NCI-H510A (cell line): ENCODE data around the gene ARHGAP11A.
"Not testable (repeated sequence)": the region's sequence is repeated elsewhere in the genome, so short reads cannot be mapped to it uniquely, and the experiment has no call there.

Source experiments
- DNase-seq: peaks from one replicate; lab custom pipeline; 2025; lab: John Stamatoyannopoulos, UW

Gene ARHGAP11A

GRCh38 chr15:32615051-32615870 lies at the start of gene ARHGAP11A:
Gene ARHGAP11A (plus strand): TSS chr15:32615504. CDS start chr15:32616212, 708 bp downstream.
- DNase-seq, result not testable (repeated sequence)

- not testable (repeated sequence) for DNase-seq
These were observed 46.3 kb upstream of the ARHGAP11A start for GRCh38 chr15:32568988-32569387.

GRCh38 chr15:32578482-32578881 lies 36.8 kb upstream of the ARHGAP11A start:
- DNase-seq, result not testable (repeated sequence)

- DNase-seq, result not testable (repeated sequence)
These were observed 29.5 kb upstream of the ARHGAP11A start for GRCh38 chr15:32585844-32586243.

- not testable (repeated sequence) for DNase-seq
These were observed 22.2 kb upstream of the ARHGAP11A start, which contains the start of gene GOLGA8N for GRCh38 chr15:32593151-32593550. Gene GOLGA8N (plus strand): TSS chr15:32593456.

GRCh38 chr15:32609518-32609917 lies 5.8 kb upstream of the ARHGAP11A start:
- not testable (repeated sequence) for DNase-seq

GRCh38 chr15:32610719-32611118 lies 4.6 kb upstream of the ARHGAP11A start:
- DNase-seq, result not testable (repeated sequence)

- DNase-seq, result not testable (repeated sequence)
These were observed 623 bp upstream of the ARHGAP11A start for GRCh38 chr15:32614712-32615050.

- DNase-seq, result not testable (repeated sequence)
These were observed 645 bp downstream of the ARHGAP11A start for GRCh38 chr15:32615871-32616426.

- no peak for DNase-seq
These were observed 21.1 kb downstream of the ARHGAP11A start for GRCh38 chr15:32636410-32636809.

- no peak for DNase-seq
These were observed 21.7 kb downstream of the ARHGAP11A start for GRCh38 chr15:32636908-32637567.

- DNase-seq, result no peak
These were observed 22.4 kb downstream of the ARHGAP11A start for GRCh38 chr15:32637704-32638103.

- DNase-seq, result peak; percentile 80
These were observed 26.3 kb downstream of the ARHGAP11A start, which contains the start of gene SCG5 for GRCh38 chr15:32641517-32642059. Gene SCG5 (plus strand): TSS chr15:32641710. CDS start chr15:32643593, 1,883 bp downstream.

GRCh38 chr15:32642667-32643435 lies 27.5 kb downstream of the ARHGAP11A start:
- DNase-seq, result no peak

GRCh38 chr15:32643907-32644445 lies 28.7 kb downstream of the ARHGAP11A start:
- DNase-seq, result no peak

GRCh38 chr15:32646291-32646690 lies 31.0 kb downstream of the ARHGAP11A start:
- DNase-seq, result peak; percentile 5

- DNase-seq, result no peak
These were observed 34.0 kb downstream of the ARHGAP11A start for GRCh38 chr15:32649342-32649741.

- peak; percentile 14 for DNase-seq
These were observed 36.0 kb downstream of the ARHGAP11A start for GRCh38 chr15:32651229-32651837.

GRCh38 chr15:32652178-32652577 lies 36.9 kb downstream of the ARHGAP11A start:
- DNase-seq, result no peak

- DNase-seq, result no peak
These were observed 40.8 kb downstream of the ARHGAP11A start for GRCh38 chr15:32656091-32656490.

- no peak for DNase-seq
These were observed 41.2 kb downstream of the ARHGAP11A start for GRCh38 chr15:32656496-32656895.
